C4-2B (cell line): ENCODE data around the gene SLCO3A1.

ENCODE experiments used
- ZFX ChIP-seq: fragments of 450-650 bp; IDR thresholded peaks from 2 replicates; pipeline ENCODE4 v1.6.1; 2017
- TF ChIP-seq, protein P1 (sequence below): fragments of 450-650 bp; conservative IDR thresholded peaks from 2 replicates; pipeline ENCODE4 v1.5.1; 2017; ENCODE audit warnings: mild to moderate bottlenecking

DNA sequence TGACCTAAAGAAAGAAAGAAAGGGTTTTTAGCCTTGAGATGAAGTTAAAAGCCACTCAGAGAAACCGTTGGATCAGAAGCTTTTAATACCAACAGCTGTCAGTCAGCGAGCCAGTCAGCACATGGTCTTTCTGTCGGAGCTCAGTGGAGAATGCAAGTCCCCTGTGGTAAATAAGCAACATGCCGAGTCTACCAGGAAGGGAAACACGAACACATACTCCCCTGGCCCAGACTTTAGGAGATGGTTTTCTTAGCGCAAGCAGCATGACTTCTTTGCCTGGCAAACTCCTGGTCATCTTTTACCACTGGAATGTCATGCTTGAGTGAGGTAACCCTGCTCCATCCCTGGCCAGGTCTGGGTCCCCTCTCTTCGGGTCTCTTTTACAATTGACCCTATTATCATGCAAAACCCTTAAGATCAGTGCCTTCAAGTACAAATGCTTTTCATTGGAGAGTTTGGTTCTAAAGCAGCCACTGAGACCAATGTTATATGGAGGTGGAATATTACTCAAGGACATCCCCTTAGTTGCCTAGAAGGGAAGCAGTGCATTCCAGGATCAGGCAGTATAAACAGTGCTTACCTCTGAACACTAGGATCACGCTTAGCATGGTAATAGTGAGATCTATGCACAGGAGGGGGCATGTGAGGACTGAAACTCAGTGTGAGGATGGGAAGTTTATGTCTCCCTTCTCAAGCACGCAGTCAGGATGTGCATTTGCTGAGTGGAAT lies 28.2 kb downstream of the SLCO3A1 start:
- TF ChIP-seq, protein P1, sequence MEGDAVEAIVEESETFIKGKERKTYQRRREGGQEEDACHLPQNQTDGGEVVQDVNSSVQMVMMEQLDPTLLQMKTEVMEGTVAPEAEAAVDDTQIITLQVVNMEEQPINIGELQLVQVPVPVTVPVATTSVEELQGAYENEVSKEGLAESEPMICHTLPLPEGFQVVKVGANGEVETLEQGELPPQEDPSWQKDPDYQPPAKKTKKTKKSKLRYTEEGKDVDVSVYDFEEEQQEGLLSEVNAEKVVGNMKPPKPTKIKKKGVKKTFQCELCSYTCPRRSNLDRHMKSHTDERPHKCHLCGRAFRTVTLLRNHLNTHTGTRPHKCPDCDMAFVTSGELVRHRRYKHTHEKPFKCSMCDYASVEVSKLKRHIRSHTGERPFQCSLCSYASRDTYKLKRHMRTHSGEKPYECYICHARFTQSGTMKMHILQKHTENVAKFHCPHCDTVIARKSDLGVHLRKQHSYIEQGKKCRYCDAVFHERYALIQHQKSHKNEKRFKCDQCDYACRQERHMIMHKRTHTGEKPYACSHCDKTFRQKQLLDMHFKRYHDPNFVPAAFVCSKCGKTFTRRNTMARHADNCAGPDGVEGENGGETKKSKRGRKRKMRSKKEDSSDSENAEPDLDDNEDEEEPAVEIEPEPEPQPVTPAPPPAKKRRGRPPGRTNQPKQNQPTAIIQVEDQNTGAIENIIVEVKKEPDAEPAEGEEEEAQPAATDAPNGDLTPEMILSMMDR = no peak
- no peak for TF ChIP-seq ZFX
